ENCODE results near the gene HDHD3. TPM values are rescaled to one million over a fixed set of nuclear protein-coding genes. Genes with fewer than 3 reads are reported as not detected.

The HDHD3 gene
- total RNA-seq, 1 donor from 2014 or later, result 8.4 TPM

GRCh38 chr9:113398796-113399195, 22.0 kb upstream of the HDHD3 start:
- H3K36me3 Mint-ChIP-seq (ENCODE audit: low read depth, unreplicated experiment), result peaks cover 5% of the 10 kb centered on the region
- DNase-seq (ENCODE audit: low spot score), result no peak
- peaks cover 11% of the 10 kb centered on the region for H3K4me1 Mint-ChIP-seq (ENCODE audit: unreplicated experiment)
- H3K4me3 Mint-ChIP-seq (ENCODE audit: unreplicated experiment), result no peak overlapping the region
- H3K27me3 Mint-ChIP-seq (ENCODE audit: unreplicated experiment), result peaks cover 3% of the 10 kb centered on the region
- no peak for TF ChIP-seq CTCF (IDR thresholded peaks at IDR 0.05; ENCODE audit: unreplicated experiment)
- H3K27ac Mint-ChIP-seq (ENCODE audit: unreplicated experiment), result no peak overlapping the region
- no peaks in the 10 kb centered on the region for H3K9me3 Mint-ChIP-seq (ENCODE audit: unreplicated experiment)

GRCh38 chr9:113397203-113397631, 20.4 kb upstream of the HDHD3 start:
- no peak for DNase-seq (ENCODE audit: low spot score)
- H3K4me1 Mint-ChIP-seq (ENCODE audit: unreplicated experiment), result peaks cover 11% of the 10 kb centered on the region
- peaks cover 9% of the 10 kb centered on the region for H3K36me3 Mint-ChIP-seq (ENCODE audit: low read depth, unreplicated experiment)
- peaks cover 6% of the 10 kb centered on the region for H3K27me3 Mint-ChIP-seq (ENCODE audit: unreplicated experiment)
- H3K27ac Mint-ChIP-seq (ENCODE audit: unreplicated experiment), result no peak overlapping the region
- H3K9me3 Mint-ChIP-seq (ENCODE audit: unreplicated experiment), result no peaks in the 10 kb centered on the region
- H3K4me3 Mint-ChIP-seq (ENCODE audit: unreplicated experiment), result no peak overlapping the region
- TF ChIP-seq CTCF (IDR thresholded peaks at IDR 0.05; ENCODE audit: unreplicated experiment), result no peak

- Mint-ChIP-seq H3K27ac (ENCODE audit: unreplicated experiment) (no peak overlapping the region), H3K4me1 (ENCODE audit: unreplicated experiment) (peaks cover 13% of the 10 kb centered on the region), H3K36me3 (ENCODE audit: low read depth, unreplicated experiment) (peaks cover 12% of the 10 kb centered on the region), H3K4me3 (ENCODE audit: unreplicated experiment) (no peak overlapping the region), H3K9me3 (ENCODE audit: unreplicated experiment) (no peaks in the 10 kb centered on the region), H3K27me3 (ENCODE audit: unreplicated experiment) (peaks cover 8% of the 10 kb centered on the region)
- TF ChIP-seq CTCF (IDR thresholded peaks at IDR 0.05; ENCODE audit: unreplicated experiment), result no peak
- no peak for DNase-seq (ENCODE audit: low spot score)
Measured at GRCh38 chr9:113395000-113395861, 18.4 kb upstream of the HDHD3 start.

GRCh38 chr9:113393281-113393680, 16.5 kb upstream of the HDHD3 start:
- no peak for TF ChIP-seq CTCF (IDR thresholded peaks at IDR 0.05; ENCODE audit: unreplicated experiment)
- no peak overlapping the region for H3K27ac Mint-ChIP-seq (ENCODE audit: unreplicated experiment)
- DNase-seq (ENCODE audit: low spot score), result no peak
- H3K4me1 Mint-ChIP-seq (ENCODE audit: unreplicated experiment), result peaks cover 13% of the 10 kb centered on the region
- peaks cover 8% of the 10 kb centered on the region for H3K27me3 Mint-ChIP-seq (ENCODE audit: unreplicated experiment)
- H3K36me3 Mint-ChIP-seq (ENCODE audit: low read depth, unreplicated experiment), result peaks cover 24% of the 10 kb centered on the region
- H3K4me3 Mint-ChIP-seq (ENCODE audit: unreplicated experiment), result no peak overlapping the region
- H3K9me3 Mint-ChIP-seq (ENCODE audit: unreplicated experiment), result no peaks in the 10 kb centered on the region

GRCh38 chr9:113391917-113392316, 15.1 kb upstream of the HDHD3 start:
- no peaks in the 10 kb centered on the region for H3K9me3 Mint-ChIP-seq (ENCODE audit: unreplicated experiment)
- peaks cover 9% of the 10 kb centered on the region for H3K27me3 Mint-ChIP-seq (ENCODE audit: unreplicated experiment)
- no peak for TF ChIP-seq CTCF (IDR thresholded peaks at IDR 0.05; ENCODE audit: unreplicated experiment)
- H3K27ac Mint-ChIP-seq (ENCODE audit: unreplicated experiment), result no peak overlapping the region
- H3K36me3 Mint-ChIP-seq (ENCODE audit: low read depth, unreplicated experiment), result peaks cover 33% of the 10 kb centered on the region
- peaks cover 11% of the 10 kb centered on the region for H3K4me1 Mint-ChIP-seq (ENCODE audit: unreplicated experiment)
- H3K4me3 Mint-ChIP-seq (ENCODE audit: unreplicated experiment), result no peak overlapping the region
- DNase-seq (ENCODE audit: low spot score), result no peak

Data from endothelial cell (in vitro differentiated cells).